ENCODE data around the gene SP2. TPM values are rescaled to one million over a fixed set of nuclear protein-coding genes. Genes with fewer than 3 reads are reported as not detected.
A peak's percentile ranks its signal among the peaks of the same experiment; 100 is the strongest.

The SP2 gene
- total and polyA plus RNA-seq, 2 donors (not counting 1 experiment from before 2014, with no cell fraction given) = 25.4 to 32.5 TPM

DNA sequence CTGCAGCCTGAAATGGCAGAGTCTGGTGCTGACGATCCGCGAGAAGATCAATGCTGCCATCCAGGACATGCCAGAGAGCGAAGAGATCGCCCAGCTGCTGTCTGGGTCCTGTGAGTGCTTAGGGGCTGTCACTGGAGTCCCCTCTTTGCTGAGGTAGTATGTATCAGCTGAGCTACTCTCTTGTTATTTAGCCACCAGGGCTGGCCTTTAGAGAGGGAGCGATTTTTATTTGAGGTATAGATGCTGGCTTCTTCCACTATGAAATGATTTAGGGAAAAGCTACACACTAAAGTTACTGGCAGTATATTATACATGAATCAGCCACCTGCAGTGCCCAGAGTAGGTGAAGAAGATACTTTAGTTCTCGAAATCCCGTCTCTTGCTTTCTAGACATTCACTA, 77.5 kb downstream of the SP2 start:
- H4K20me1 ChIP-seq (ENCODE audit: control insufficient read depth, insufficient read depth, low read length, poor library complexity, severe bottlenecking) = no peaks in the 10 kb centered on the region
- ChIA-PET CTCF (interaction anchor here (7.3 kb wide), 1 partner anchor 24 kb away, joined by 155 read pairs; no protein-coding TSS in a partner anchor), POLR2A (no interaction called here)
- no peaks in the 10 kb centered on the region for H3K27me3 Mint-ChIP-seq
- H3K79me2 ChIP-seq (ENCODE audit: control insufficient read depth, insufficient read depth, low read length) = peaks cover 25% of the 10 kb centered on the region
- H3K9ac ChIP-seq (ENCODE audit: low read length) = no peak overlapping the region
- H3K4me2 ChIP-seq (replicated peaks; ENCODE audit: low read depth, low read length, poor library complexity, severe bottlenecking) = no peak overlapping the region
- TF ChIP-seq, protein P1, sequence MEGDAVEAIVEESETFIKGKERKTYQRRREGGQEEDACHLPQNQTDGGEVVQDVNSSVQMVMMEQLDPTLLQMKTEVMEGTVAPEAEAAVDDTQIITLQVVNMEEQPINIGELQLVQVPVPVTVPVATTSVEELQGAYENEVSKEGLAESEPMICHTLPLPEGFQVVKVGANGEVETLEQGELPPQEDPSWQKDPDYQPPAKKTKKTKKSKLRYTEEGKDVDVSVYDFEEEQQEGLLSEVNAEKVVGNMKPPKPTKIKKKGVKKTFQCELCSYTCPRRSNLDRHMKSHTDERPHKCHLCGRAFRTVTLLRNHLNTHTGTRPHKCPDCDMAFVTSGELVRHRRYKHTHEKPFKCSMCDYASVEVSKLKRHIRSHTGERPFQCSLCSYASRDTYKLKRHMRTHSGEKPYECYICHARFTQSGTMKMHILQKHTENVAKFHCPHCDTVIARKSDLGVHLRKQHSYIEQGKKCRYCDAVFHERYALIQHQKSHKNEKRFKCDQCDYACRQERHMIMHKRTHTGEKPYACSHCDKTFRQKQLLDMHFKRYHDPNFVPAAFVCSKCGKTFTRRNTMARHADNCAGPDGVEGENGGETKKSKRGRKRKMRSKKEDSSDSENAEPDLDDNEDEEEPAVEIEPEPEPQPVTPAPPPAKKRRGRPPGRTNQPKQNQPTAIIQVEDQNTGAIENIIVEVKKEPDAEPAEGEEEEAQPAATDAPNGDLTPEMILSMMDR (IDR thresholded peaks at IDR 0.05) = no peak
- no peak for TF ChIP-seq EZH2 (IDR thresholded peaks at IDR 0.05; ENCODE audit: borderline replicate concordance, insufficient read depth, low read depth, low read length, poor library complexity, severe bottlenecking)
- peaks cover 19 to 28% of the 10 kb centered on the region in 2 donors for H3K4me1 ChIP-seq (ENCODE audit: control insufficient read depth in 2 of 2, insufficient read depth in 2 of 2, low read length in 2 of 2)
- peaks cover 0 to 41% of the 10 kb centered on the region in 2 experiments for H3K36me3 ChIP-seq (replicated peaks in 1 of 2; ENCODE audit: control extremely low read depth in 1 of 2, control insufficient read depth in 1 of 2, extremely low read depth in 1 of 2, insufficient read depth in 2 of 2, low read length in 1 of 2)
- intact Hi-C loops (cut with micrococcal nuclease) = no loop called here
- H2AFZ ChIP-seq (ENCODE audit: insufficient read depth, low read depth, low read length, poor library complexity, severe bottlenecking) = no peak overlapping the region
- no peak for DNase-seq
- H3K9me3 ChIP-seq (ENCODE audit: control extremely low read depth in 1 of 3, control insufficient read depth in 2 of 3, insufficient read depth in 1 of 3, low read length in 2 of 3) = no peaks in the 10 kb centered on the region
- H3K4me3 Mint-ChIP-seq = peak overlapping the region; percentile 44
- no peak overlapping the region for H3K4me3 ChIP-seq (ENCODE audit: control extremely low read depth in 1 of 5, extremely low read depth in 1 of 5, insufficient read depth in 1 of 5, low read depth in 2 of 5, low read length in 4 of 5)
- no peaks in the 10 kb centered on the region for H3K9me3 Mint-ChIP-seq (ENCODE audit: insufficient read depth)
- H3K27me3 ChIP-seq (replicated peaks in 1 of 4; ENCODE audit: control extremely low read depth in 1 of 4, control insufficient read depth in 3 of 4, insufficient read depth in 4 of 4, low read length in 3 of 4) = no peaks in the 10 kb centered on the region
- H3K27ac Mint-ChIP-seq = no peak overlapping the region
- ATAC-seq (ENCODE audit: low read depth) = no peak
- H3K27ac ChIP-seq (ENCODE audit: low read length in 2 of 2) = no peak overlapping the region
- H3K4me1 Mint-ChIP-seq = peaks cover 26% of the 10 kb centered on the region
- whole genome bisulfite sequencing (ENCODE audit: insufficient coverage) = 94% methylated on average over 7 of the region's 8 CpGs

DNA sequence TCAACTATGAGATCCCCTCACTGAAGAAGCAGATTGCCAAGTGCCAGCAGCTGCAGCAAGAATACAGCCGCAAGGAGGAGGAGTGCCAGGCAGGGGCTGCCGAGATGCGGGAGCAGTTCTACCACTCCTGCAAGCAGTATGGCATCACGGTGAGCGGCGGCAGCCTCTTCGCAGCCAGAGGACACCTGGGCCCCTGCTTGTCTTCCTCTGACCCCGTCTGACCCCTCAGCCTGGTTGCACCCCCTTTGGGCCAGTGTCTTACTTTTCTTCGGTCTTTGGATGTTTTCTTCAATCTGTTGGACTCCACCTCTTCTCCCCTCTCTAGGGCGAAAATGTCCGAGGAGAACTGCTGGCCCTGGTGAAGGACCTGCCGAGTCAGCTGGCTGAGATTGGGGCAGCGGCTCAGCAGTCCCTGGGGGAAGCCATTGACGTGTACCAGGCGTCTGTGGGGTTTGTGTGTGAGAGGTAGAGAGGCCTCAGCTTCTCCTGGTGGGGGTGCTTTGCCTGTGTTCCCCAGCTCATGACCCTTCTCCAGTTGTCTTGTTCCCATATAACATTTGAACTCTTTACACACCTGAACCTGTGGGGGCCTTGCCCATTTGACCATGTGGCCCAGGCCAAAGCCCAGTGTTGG, 79.3 kb downstream of the SP2 start:
- WGBS (ENCODE audit: insufficient coverage) = 93% methylated on average over 12 of the region's 15 CpGs
- peaks cover 13 to 23% of the 10 kb centered on the region in 2 donors for H3K4me1 ChIP-seq (ENCODE audit: control insufficient read depth in 2 of 2, insufficient read depth in 2 of 2, low read length in 2 of 2)
- no peaks in the 10 kb centered on the region for H4K20me1 ChIP-seq (ENCODE audit: control insufficient read depth, insufficient read depth, low read length, poor library complexity, severe bottlenecking)
- H3K4me2 ChIP-seq (replicated peaks; ENCODE audit: low read depth, low read length, poor library complexity, severe bottlenecking) = no peak overlapping the region
- H3K9me3 ChIP-seq (ENCODE audit: control extremely low read depth in 1 of 3, control insufficient read depth in 2 of 3, insufficient read depth in 1 of 3, low read length in 2 of 3) = no peaks in the 10 kb centered on the region
- no peak overlapping the region for H3K27ac ChIP-seq (ENCODE audit: low read length in 2 of 2)
- ChIA-PET CTCF (interaction anchor here (2.0 to 2.7 kb wide), 2 partner anchors 26 to 43 kb away, joined by 8 read pairs; no protein-coding TSS in a partner anchor), POLR2A (no interaction called here)
- TF ChIP-seq, protein P1 (IDR thresholded peaks at IDR 0.05) = no peak
- TF ChIP-seq EZH2 (IDR thresholded peaks at IDR 0.05; ENCODE audit: borderline replicate concordance, insufficient read depth, low read depth, low read length, poor library complexity, severe bottlenecking) = no peak
- H3K79me2 ChIP-seq (ENCODE audit: control insufficient read depth, insufficient read depth, low read length) = peaks cover 16% of the 10 kb centered on the region
- no peak overlapping the region for H2AFZ ChIP-seq (ENCODE audit: insufficient read depth, low read depth, low read length, poor library complexity, severe bottlenecking)
- no peak for ATAC-seq (ENCODE audit: low read depth)
- intact Hi-C loops (cut with micrococcal nuclease) = no loop called here
- Mint-ChIP-seq H3K27ac (no peak overlapping the region), H3K4me1 (peaks cover 20% of the 10 kb centered on the region), H3K9me3 (ENCODE audit: insufficient read depth) (no peaks in the 10 kb centered on the region), H3K27me3 (no peaks in the 10 kb centered on the region), H3K4me3 (no peak overlapping the region)
- H3K36me3 ChIP-seq (replicated peaks in 1 of 2; ENCODE audit: control extremely low read depth in 1 of 2, control insufficient read depth in 1 of 2, extremely low read depth in 1 of 2, insufficient read depth in 2 of 2, low read length in 1 of 2) = peaks cover 2 to 57% of the 10 kb centered on the region in 2 experiments
- H3K4me3 ChIP-seq (ENCODE audit: control extremely low read depth in 1 of 5, extremely low read depth in 1 of 5, insufficient read depth in 1 of 5, low read depth in 2 of 5, low read length in 4 of 5) = no peak overlapping the region
- DNase-seq = no peak
- H3K9ac ChIP-seq (ENCODE audit: low read length) = no peak overlapping the region
- no peaks in the 10 kb centered on the region for H3K27me3 ChIP-seq (replicated peaks in 1 of 4; ENCODE audit: control extremely low read depth in 1 of 4, control insufficient read depth in 3 of 4, insufficient read depth in 4 of 4, low read length in 3 of 4)

Measured in B cell (primary cell).